IMR-90 (cell line): ENCODE results near the gene NCOA5.

ENCODE experiments used
- POLR2A ChIP-seq: IDR thresholded peaks from 2 replicates; pipeline ENCODE4 v1.6.1; 2012; ENCODE audit warnings: mild to moderate bottlenecking, low read depth, low read length
- RAD21 ChIP-seq: IDR thresholded peaks from 2 replicates; pipeline ENCODE4 v1.6.1; 2012; ENCODE audit warnings: low read length, improper control_type of control experiment
- RCOR1 ChIP-seq: IDR thresholded peaks from 2 replicates; pipeline ENCODE4 v1.6.1; 2012; ENCODE audit warnings: mild to moderate bottlenecking, low read length, improper control_type of control experiment; ENCODE audit not compliant: insufficient replicate concordance
- TF ChIP-seq, protein P1 (sequence below): conservative IDR thresholded peaks from 2 replicates; pipeline ENCODE4 v1.5.1; 2012; ENCODE audit warnings: mild to moderate bottlenecking, low read depth, low read length, improper control_type of control experiment

DNA sequence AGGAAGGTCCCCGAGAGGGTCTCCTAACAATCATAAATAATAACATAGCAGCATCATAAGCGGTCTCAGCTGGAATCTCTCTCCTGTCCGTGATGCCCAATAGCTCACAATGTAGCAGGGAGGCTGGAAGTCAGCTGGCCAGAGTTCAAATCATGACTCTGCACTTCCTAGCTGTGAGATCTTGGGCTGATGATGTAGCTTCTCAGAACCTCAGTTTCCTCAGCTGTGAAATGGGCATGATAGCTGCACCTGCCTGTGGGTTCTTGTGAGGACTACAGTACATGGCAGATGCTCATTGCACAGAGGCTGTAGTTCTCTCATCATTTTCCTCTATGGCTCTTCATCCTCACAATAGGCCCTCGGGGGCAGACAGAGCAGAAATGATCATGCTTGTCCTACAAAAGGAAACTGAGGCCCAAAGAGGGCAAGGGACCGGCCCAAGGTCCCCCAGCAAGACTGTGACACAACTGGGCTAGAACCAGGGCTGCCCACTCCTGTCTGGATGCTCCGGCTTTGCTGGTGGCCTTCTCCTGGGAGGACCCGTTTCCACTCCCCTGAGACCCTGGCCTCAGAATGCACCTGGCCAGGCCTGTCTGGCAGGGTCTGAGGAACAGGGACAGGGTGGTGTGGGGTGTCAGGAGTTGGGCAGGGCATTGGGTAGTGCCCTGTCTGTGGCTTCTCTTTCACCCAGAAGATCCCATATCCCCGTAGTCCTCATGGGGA lies 43.0 kb downstream of the NCOA5 start:
- TF ChIP-seq POLR2A (no peak), RCOR1 (no peak), RAD21 (no peak)
- TF ChIP-seq, protein P1, sequence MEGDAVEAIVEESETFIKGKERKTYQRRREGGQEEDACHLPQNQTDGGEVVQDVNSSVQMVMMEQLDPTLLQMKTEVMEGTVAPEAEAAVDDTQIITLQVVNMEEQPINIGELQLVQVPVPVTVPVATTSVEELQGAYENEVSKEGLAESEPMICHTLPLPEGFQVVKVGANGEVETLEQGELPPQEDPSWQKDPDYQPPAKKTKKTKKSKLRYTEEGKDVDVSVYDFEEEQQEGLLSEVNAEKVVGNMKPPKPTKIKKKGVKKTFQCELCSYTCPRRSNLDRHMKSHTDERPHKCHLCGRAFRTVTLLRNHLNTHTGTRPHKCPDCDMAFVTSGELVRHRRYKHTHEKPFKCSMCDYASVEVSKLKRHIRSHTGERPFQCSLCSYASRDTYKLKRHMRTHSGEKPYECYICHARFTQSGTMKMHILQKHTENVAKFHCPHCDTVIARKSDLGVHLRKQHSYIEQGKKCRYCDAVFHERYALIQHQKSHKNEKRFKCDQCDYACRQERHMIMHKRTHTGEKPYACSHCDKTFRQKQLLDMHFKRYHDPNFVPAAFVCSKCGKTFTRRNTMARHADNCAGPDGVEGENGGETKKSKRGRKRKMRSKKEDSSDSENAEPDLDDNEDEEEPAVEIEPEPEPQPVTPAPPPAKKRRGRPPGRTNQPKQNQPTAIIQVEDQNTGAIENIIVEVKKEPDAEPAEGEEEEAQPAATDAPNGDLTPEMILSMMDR, result no peak
